ENCODE measurements around the gene RNF225.

RNF225 gene

DNA sequence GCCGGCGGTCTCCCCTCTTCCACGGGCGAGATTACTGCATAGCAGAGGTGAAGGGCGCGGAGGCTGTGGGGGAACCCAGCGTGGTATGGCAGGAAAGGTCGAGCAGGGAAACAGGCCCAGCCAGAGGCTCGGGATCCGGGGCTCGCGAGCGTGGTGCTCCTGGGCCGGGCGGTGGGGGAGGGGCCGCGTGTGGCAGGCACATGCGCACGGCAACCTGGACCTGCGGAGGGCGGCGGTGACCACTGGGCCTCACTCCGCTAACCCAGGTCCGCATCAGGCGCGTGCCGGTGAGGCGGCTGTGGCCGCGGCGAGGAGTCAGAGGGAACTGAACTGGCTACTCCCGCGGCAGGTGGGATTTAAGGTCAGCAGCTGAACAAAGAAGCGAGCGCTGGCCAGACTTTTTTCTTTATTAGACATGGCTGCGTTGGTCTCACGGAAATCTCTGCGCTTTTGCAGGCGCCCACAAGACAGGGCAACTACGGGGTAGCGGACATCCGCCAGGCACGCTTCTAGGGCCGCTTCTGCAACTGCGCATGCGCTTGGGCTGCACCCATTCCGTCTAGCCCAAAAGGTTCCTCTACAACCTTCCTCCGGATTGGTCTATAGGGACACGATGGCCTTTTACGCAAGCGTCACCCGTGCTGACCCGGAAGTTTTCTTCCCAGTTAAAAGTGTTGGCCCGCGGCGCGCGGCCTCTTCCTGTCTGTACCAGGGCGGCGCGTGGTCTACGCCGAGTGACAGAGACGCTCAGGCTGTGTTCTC lies 8.7 kb upstream of the RNF225 start, which contains the start of gene RPS5:
TSS of gene RPS5 (plus strand) at position 694 of the 762 bp plus-strand sequence. CDS start 869 bp downstream, outside the sequence.
- H4K20me1 ChIP-seq (ENCODE audit: insufficient read depth, low read length, poor library complexity, severe bottlenecking), result peaks cover 35% of the 10 kb centered on the region
- peaks cover 62% of the 10 kb centered on the region for H3K79me2 ChIP-seq (ENCODE audit: insufficient read depth, low read length)
- H3K4me1 ChIP-seq (ENCODE audit: insufficient read depth, low read length, poor library complexity, severe bottlenecking), result peaks cover 34% of the 10 kb centered on the region
- peak within 1 kb of the TSS; percentile 99 for H3K9ac ChIP-seq (ENCODE audit: low read depth, low read length, poor library complexity, severe bottlenecking)
- H3K36me3 ChIP-seq (ENCODE audit: insufficient read depth, low read length), result peaks cover 6% of the 10 kb centered on the region; the same call in 1 of the 2 replicates
- H3K4me2 ChIP-seq (ENCODE audit: low read depth, low read length, poor library complexity, severe bottlenecking), result peak within 1 kb of the TSS; percentile 99
- peak within 1 kb of the TSS; percentile 96 for H3K4me3 ChIP-seq (ENCODE audit: low read length, poor library complexity, severe bottlenecking)
- no peaks in the 10 kb centered on the region for H3K9me3 ChIP-seq (ENCODE audit: insufficient read depth, low read depth, low read length)
- no peaks in the 10 kb centered on the region for H3F3A ChIP-seq (ENCODE audit: low read depth)
- peak within 1 kb of the TSS; percentile 77 for H2AFZ ChIP-seq (ENCODE audit: low read length)
- H3K9me2 ChIP-seq (replicated peaks; ENCODE audit: low read depth, low read length), result no peaks in the 10 kb centered on the region
- no peaks in the 10 kb centered on the region for H3K27me3 ChIP-seq (ENCODE audit: insufficient read depth, low read length, poor library complexity, severe bottlenecking)
- TF ChIP-seq, protein P1, sequence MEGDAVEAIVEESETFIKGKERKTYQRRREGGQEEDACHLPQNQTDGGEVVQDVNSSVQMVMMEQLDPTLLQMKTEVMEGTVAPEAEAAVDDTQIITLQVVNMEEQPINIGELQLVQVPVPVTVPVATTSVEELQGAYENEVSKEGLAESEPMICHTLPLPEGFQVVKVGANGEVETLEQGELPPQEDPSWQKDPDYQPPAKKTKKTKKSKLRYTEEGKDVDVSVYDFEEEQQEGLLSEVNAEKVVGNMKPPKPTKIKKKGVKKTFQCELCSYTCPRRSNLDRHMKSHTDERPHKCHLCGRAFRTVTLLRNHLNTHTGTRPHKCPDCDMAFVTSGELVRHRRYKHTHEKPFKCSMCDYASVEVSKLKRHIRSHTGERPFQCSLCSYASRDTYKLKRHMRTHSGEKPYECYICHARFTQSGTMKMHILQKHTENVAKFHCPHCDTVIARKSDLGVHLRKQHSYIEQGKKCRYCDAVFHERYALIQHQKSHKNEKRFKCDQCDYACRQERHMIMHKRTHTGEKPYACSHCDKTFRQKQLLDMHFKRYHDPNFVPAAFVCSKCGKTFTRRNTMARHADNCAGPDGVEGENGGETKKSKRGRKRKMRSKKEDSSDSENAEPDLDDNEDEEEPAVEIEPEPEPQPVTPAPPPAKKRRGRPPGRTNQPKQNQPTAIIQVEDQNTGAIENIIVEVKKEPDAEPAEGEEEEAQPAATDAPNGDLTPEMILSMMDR (conservative IDR thresholded peaks at IDR 0.05; ENCODE audit: low read length), result no peak
- TF ChIP-seq EZH2phosphoT487 (IDR thresholded peaks at IDR 0.05; ENCODE audit: borderline replicate concordance), result no peak

DNA sequence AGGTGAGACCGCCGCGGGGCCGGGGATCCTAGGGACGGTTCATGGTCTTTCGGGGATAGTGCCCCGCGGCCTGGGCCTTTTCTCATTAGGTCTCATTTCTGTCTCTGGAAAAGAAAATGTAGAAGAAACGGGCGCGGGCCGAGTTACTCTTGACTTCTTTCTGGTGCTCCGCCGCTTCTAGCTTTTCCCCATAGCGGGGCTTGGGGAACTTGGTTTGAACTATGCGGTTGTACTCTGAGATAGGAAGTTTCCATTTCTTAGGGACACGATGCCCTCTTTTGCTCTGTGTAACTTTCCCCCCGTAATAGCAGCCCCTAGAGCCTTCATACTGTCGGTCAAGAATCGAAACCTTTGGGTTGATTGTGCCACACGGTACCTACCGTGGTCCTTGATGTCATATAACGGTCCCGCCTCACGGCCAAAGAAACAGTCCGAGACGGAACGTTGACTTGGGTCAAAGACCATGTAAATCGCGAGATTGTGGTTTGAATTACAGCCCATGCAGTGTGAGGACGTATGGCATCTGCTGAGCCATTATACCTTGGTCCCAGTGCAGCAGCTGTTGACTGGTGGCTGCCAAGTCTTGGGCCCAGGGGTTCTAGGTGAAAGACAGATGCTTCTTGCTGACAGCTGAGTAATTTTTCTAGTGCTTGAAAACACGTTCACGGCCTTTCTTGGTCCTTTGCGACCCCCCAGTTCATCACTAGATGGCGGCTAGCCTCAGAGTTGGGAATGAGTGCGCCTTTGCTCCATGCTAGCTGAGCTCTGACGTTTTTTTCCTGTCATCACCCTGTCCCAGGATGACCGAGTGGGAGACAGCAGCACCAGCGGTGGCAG lies 7.9 kb upstream of the RNF225 start:
- Histone ChIP-seq H3K27me3 (ENCODE audit: insufficient read depth, low read length, poor library complexity, severe bottlenecking) (no peaks in the 10 kb centered on the region), H3K9ac (ENCODE audit: low read depth, low read length, poor library complexity, severe bottlenecking) (peak overlapping the region; percentile 81), H3K79me2 (ENCODE audit: insufficient read depth, low read length) (peaks cover 70% of the 10 kb centered on the region), H2AFZ (ENCODE audit: low read length) (no peak overlapping the region), H3F3A (ENCODE audit: low read depth) (no peaks in the 10 kb centered on the region), H3K36me3 (ENCODE audit: insufficient read depth, low read length) (peaks cover 6% of the 10 kb centered on the region; the same call in 1 of the 2 replicates), H4K20me1 (ENCODE audit: insufficient read depth, low read length, poor library complexity, severe bottlenecking) (peaks cover 37% of the 10 kb centered on the region), H3K9me3 (ENCODE audit: insufficient read depth, low read depth, low read length) (no peaks in the 10 kb centered on the region), H3K4me1 (ENCODE audit: insufficient read depth, low read length, poor library complexity, severe bottlenecking) (peaks cover 28% of the 10 kb centered on the region), H3K4me2 (ENCODE audit: low read depth, low read length, poor library complexity, severe bottlenecking) (peak overlapping the region; percentile 99), H3K4me3 (ENCODE audit: low read length, poor library complexity, severe bottlenecking) (peak overlapping the region; percentile 96), H3K9me2 (replicated peaks; ENCODE audit: low read depth, low read length) (no peaks in the 10 kb centered on the region)
- no peak for TF ChIP-seq EZH2phosphoT487 (IDR thresholded peaks at IDR 0.05; ENCODE audit: borderline replicate concordance)
- TF ChIP-seq, protein P1 (conservative IDR thresholded peaks at IDR 0.05; ENCODE audit: low read length), result peak; percentile 43

DNA sequence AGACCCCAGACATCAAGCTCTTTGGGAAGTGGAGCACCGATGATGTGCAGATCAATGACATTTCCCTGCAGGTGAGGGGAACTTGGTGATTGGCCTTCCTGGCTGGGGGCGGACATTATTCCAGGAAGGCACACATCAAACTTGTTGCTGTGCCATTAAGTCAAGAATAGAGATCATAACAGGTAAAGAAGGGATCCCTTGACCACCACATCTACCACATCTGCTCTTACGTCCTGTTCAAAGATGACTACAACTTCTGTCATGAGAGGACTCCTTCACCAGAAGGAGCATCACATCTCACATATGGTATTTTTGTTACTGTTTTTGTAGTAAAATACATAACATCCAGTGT lies 7.3 kb upstream of the RNF225 start:
- Histone ChIP-seq H3K4me3 (ENCODE audit: low read length, poor library complexity, severe bottlenecking) (peak overlapping the region; percentile 96), H3K27me3 (ENCODE audit: insufficient read depth, low read length, poor library complexity, severe bottlenecking) (no peaks in the 10 kb centered on the region), H2AFZ (ENCODE audit: low read length) (no peak overlapping the region), H3K9me3 (ENCODE audit: insufficient read depth, low read depth, low read length) (no peaks in the 10 kb centered on the region), H3F3A (ENCODE audit: low read depth) (no peaks in the 10 kb centered on the region), H3K4me2 (ENCODE audit: low read depth, low read length, poor library complexity, severe bottlenecking) (peak overlapping the region; percentile 99), H3K9ac (ENCODE audit: low read depth, low read length, poor library complexity, severe bottlenecking) (peak overlapping the region; percentile 81), H3K9me2 (replicated peaks; ENCODE audit: low read depth, low read length) (no peaks in the 10 kb centered on the region), H3K79me2 (ENCODE audit: insufficient read depth, low read length) (peaks cover 74% of the 10 kb centered on the region), H3K4me1 (ENCODE audit: insufficient read depth, low read length, poor library complexity, severe bottlenecking) (peaks cover 28% of the 10 kb centered on the region), H4K20me1 (ENCODE audit: insufficient read depth, low read length, poor library complexity, severe bottlenecking) (peaks cover 41% of the 10 kb centered on the region), H3K36me3 (ENCODE audit: insufficient read depth, low read length) (peaks cover 11% of the 10 kb centered on the region; the same call in 1 of the 2 replicates)
- TF ChIP-seq, protein P1 (conservative IDR thresholded peaks at IDR 0.05; ENCODE audit: low read length), result no peak
- TF ChIP-seq EZH2phosphoT487 (IDR thresholded peaks at IDR 0.05; ENCODE audit: borderline replicate concordance), result no peak
